ENCODE data around the gene AKAP1.

DNA sequence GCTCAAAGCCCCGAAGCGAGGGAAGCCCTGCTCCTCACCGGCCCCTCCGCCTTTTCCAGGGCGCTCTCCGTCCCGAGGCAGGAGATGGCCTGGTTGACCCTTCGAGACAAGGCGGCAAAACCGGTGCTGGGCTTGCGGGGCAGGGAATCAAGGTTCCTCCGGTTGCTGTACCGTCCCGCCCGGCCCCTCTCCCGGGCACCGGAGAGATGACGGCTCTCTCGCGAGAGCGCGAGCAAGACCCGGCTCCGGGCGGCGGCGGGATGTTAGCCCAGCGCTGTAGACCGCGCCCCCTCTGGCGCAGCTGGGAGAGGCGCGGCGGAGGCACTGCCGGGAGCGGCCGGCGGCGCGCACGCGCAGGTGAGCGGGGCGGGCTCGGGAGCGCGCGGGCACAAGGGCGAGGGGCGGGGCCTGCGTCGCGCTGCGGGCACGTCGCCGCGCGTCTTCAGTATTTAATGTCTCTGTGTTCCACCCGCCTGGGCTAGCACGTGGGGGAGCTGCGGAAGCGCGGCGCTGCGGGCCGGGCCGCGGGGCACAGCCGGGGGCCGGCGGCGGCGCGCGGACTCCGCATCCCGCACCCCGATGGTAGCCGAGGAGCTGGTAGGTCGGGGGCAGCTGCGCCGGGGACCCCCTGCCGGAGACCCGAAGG is at the start of gene AKAP1:
- TF ChIP-seq, protein P1, sequence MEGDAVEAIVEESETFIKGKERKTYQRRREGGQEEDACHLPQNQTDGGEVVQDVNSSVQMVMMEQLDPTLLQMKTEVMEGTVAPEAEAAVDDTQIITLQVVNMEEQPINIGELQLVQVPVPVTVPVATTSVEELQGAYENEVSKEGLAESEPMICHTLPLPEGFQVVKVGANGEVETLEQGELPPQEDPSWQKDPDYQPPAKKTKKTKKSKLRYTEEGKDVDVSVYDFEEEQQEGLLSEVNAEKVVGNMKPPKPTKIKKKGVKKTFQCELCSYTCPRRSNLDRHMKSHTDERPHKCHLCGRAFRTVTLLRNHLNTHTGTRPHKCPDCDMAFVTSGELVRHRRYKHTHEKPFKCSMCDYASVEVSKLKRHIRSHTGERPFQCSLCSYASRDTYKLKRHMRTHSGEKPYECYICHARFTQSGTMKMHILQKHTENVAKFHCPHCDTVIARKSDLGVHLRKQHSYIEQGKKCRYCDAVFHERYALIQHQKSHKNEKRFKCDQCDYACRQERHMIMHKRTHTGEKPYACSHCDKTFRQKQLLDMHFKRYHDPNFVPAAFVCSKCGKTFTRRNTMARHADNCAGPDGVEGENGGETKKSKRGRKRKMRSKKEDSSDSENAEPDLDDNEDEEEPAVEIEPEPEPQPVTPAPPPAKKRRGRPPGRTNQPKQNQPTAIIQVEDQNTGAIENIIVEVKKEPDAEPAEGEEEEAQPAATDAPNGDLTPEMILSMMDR (IDR thresholded peaks at IDR 0.05; ENCODE audit: low read depth, low read length, missing input control), result peak; percentile 33
- TF ChIP-seq TAF1 (conservative IDR thresholded peaks at IDR 0.05) (peak; percentile 53), GABPA (IDR thresholded peaks at IDR 0.05 in 1 of 2, conservative IDR thresholded peaks at IDR 0.05 in 1 of 2) (peak in 1 of 2 donors; percentile 30), RAD21 (IDR thresholded peaks at IDR 0.05) (peak in 1 of 2 donors; percentile 25), EGR1 (IDR thresholded peaks at IDR 0.05; ENCODE audit: low read depth in 2 of 2) (no peak), SP1 (IDR thresholded peaks at IDR 0.05) (peak; percentile 51), NR2F2 (IDR thresholded peaks at IDR 0.05) (peak; percentile 12), YY1 (IDR thresholded peaks at IDR 0.05) (peak; percentile 90), HNF4G (IDR thresholded peaks at IDR 0.05) (no peak), HNF4A (conservative IDR thresholded peaks at IDR 0.05) (peak in 1 of 2 donors; percentile 8)
- TF ChIP-seq, protein P2, sequence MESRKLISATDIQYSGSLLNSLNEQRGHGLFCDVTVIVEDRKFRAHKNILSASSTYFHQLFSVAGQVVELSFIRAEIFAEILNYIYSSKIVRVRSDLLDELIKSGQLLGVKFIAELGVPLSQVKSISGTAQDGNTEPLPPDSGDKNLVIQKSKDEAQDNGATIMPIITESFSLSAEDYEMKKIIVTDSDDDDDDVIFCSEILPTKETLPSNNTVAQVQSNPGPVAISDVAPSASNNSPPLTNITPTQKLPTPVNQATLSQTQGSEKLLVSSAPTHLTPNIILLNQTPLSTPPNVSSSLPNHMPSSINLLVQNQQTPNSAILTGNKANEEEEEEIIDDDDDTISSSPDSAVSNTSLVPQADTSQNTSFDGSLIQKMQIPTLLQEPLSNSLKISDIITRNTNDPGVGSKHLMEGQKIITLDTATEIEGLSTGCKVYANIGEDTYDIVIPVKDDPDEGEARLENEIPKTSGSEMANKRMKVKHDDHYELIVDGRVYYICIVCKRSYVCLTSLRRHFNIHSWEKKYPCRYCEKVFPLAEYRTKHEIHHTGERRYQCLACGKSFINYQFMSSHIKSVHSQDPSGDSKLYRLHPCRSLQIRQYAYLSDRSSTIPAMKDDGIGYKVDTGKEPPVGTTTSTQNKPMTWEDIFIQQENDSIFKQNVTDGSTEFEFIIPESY (IDR thresholded peaks at IDR 0.05), result peak; percentile 99
- TF ChIP-seq, protein P3, sequence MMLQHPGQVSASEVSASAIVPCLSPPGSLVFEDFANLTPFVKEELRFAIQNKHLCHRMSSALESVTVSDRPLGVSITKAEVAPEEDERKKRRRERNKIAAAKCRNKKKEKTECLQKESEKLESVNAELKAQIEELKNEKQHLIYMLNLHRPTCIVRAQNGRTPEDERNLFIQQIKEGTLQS (IDR thresholded peaks at IDR 0.05), result no peak
- TF ChIP-seq, protein P4, sequence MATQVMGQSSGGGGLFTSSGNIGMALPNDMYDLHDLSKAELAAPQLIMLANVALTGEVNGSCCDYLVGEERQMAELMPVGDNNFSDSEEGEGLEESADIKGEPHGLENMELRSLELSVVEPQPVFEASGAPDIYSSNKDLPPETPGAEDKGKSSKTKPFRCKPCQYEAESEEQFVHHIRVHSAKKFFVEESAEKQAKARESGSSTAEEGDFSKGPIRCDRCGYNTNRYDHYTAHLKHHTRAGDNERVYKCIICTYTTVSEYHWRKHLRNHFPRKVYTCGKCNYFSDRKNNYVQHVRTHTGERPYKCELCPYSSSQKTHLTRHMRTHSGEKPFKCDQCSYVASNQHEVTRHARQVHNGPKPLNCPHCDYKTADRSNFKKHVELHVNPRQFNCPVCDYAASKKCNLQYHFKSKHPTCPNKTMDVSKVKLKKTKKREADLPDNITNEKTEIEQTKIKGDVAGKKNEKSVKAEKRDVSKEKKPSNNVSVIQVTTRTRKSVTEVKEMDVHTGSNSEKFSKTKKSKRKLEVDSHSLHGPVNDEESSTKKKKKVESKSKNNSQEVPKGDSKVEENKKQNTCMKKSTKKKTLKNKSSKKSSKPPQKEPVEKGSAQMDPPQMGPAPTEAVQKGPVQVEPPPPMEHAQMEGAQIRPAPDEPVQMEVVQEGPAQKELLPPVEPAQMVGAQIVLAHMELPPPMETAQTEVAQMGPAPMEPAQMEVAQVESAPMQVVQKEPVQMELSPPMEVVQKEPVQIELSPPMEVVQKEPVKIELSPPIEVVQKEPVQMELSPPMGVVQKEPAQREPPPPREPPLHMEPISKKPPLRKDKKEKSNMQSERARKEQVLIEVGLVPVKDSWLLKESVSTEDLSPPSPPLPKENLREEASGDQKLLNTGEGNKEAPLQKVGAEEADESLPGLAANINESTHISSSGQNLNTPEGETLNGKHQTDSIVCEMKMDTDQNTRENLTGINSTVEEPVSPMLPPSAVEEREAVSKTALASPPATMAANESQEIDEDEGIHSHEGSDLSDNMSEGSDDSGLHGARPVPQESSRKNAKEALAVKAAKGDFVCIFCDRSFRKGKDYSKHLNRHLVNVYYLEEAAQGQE (IDR thresholded peaks at IDR 0.05), result peak; percentile 40
